Endodermal cell (in vitro differentiated cells): ENCODE measurements around the gene NR1H3. TPM values are rescaled to one million over a fixed set of nuclear protein-coding genes. Genes with fewer than 3 reads are reported as not detected.

Source experiments
- DNase-seq: peaks from one replicate; pipeline ENCODE4 v3.0.0-alpha.2; 2017
- H3K27ac ChIP-seq: 2 replicates; pipeline ENCODE4 v1.5.1; 2013; ENCODE audit warnings: mild to moderate bottlenecking, low read depth, low read length, moderate library complexity
- H3K27me3 ChIP-seq: 2 replicates; pipeline ENCODE4 v1.6.1; 2013; ENCODE audit warnings: mild to moderate bottlenecking, low read length, moderate library complexity; ENCODE audit not compliant: insufficient read depth, control insufficient read depth, poor library complexity, severe bottlenecking
- H3K36me3 ChIP-seq: 2 replicates; pipeline ENCODE4 v1.7.0; 2013; ENCODE audit warnings: mild to moderate bottlenecking, low read length, moderate library complexity; ENCODE audit not compliant: control insufficient read depth, insufficient read depth
- H3K4me1 ChIP-seq: one replicate; pipeline ENCODE4 v1.7.0; 2013; ENCODE audit warnings: low read length; ENCODE audit not compliant: control insufficient read depth, insufficient read depth
- H3K4me3 ChIP-seq: 2 replicates; pipeline ENCODE4 v1.5.1; 2013; ENCODE audit warnings: mild to moderate bottlenecking, low read length, moderate library complexity
- H3K9ac ChIP-seq: 2 replicates; pipeline ENCODE4 v1.6.1; 2013; ENCODE audit warnings: mild to moderate bottlenecking, low read length, moderate library complexity; ENCODE audit not compliant: poor library complexity, severe bottlenecking; ENCODE audit errors: extremely low read depth
- H3K9me3 ChIP-seq: 2 replicates; pipeline ENCODE4 v1.6.1; 2013; ENCODE audit warnings: mild to moderate bottlenecking, low read length, moderate library complexity; ENCODE audit not compliant: control insufficient read depth
- H3K27ac Mint-ChIP-seq: 2 replicates; pipeline ENCODE4 v1.8.0; 2020; ENCODE audit warnings: mixed read lengths
- H3K27me3 Mint-ChIP-seq: 2 replicates; pipeline ENCODE4 v1.8.0; 2021; ENCODE audit warnings: mild to moderate bottlenecking, mixed read lengths; ENCODE audit not compliant: insufficient read depth
- H3K36me3 Mint-ChIP-seq: 2 replicates; pipeline ENCODE4 v1.8.0; 2020; ENCODE audit warnings: low read depth, mixed read lengths
- H3K4me1 Mint-ChIP-seq: 2 replicates; pipeline ENCODE4 v1.8.0; 2020; ENCODE audit warnings: mixed read lengths
- H3K4me3 Mint-ChIP-seq: 2 replicates; pipeline ENCODE4 v1.8.0; 2020; ENCODE audit warnings: mild to moderate bottlenecking, moderate library complexity, mixed read lengths
- H3K9me3 Mint-ChIP-seq: 2 replicates; pipeline ENCODE4 v1.8.0; 2020; ENCODE audit warnings: mild to moderate bottlenecking, mixed read lengths
- CTCF ChIP-seq: fragments of 200-600 bp; sonication (generic); conservative IDR thresholded peaks from 2 replicates; pipeline ENCODE4 v1.5.0; 2021; ENCODE audit warnings: antibody characterized with exemption, mild to moderate bottlenecking
- WGBS, 2 experiments: methylation state at CpG; one replicate each; pipeline versions ENCODE4 v1.1.5 to v1.1.7; 2013; ENCODE audit warnings: missing lambda C conversion rate in 2 of 2, mixed read lengths in 1 of 2; ENCODE audit not compliant: insufficient coverage in 1 of 2, insufficient read length in 1 of 2; 5-methylcytosine and 5-hydroxymethylcytosine counted together
- total RNA-seq, 2 donors: library from RNA; stranded (reverse); fragmentation: NEBNext Ultra II Directional in 1 of 2; extraction: Animal tissue kit (Norgen Biotek cat#: 25700) in 1 of 2; gene quantifications; 2 replicates in 1 of 2; 3 replicates in 1 of 2; pipeline ENCODE4 v1.2.1, GENCODE V29; 2021

The NR1H3 gene
- total RNA-seq, 2 donors from 2014 or later = 29.4 to 34.6 TPM

- DNase-seq = no peak
- Mint-ChIP-seq H3K9me3 (no peaks in the 10 kb centered on the region), H3K36me3 (peaks cover 63% of the 10 kb centered on the region), H3K27ac (no peak overlapping the region), H3K27me3 (no peaks in the 10 kb centered on the region), H3K4me3 (no peak overlapping the region), H3K4me1 (peaks cover 5% of the 10 kb centered on the region)
- WGBS, 2 experiments = 96 to 97% methylated on average over 6 to 7 of the region's 7 CpGs
- Histone ChIP-seq H3K4me1 (peaks cover 3% of the 10 kb centered on the region), H3K27ac (no peak overlapping the region), H3K4me3 (no peak overlapping the region), H3K27me3 (no peaks in the 10 kb centered on the region), H3K9me3 (no peaks in the 10 kb centered on the region), H3K36me3 (peaks cover 65% of the 10 kb centered on the region), H3K9ac (no peak overlapping the region)
- TF ChIP-seq CTCF = no peak
These were observed 24.7 kb downstream of the NR1H3 start for GRCh38 chr11:47282462-47282861.

DNA sequence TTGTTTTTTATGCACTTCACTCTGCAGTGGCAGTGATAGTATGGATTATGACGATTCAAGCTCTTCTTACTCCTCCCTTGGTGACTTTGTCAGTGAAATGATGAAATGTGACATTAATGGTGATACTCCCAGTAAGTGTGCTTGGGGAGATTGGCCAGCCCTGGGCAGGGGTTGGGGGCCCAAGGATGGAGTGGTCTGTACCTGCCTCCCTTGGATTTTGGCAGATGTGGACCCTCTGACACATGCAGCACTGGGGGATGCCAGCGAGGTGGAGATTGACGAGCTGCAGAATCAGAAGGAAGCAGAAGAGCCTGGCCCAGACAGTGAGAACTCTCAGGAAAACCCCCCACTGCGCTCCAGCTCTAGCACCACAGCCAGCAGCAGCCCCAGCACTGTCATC lies 26.4 kb downstream of the NR1H3 start:
- WGBS, 2 experiments = 93 to 100% methylated on average over 2 to 4 of the region's 4 CpGs
- Mint-ChIP-seq H3K4me3 (no peak overlapping the region), H3K36me3 (peaks cover 66% of the 10 kb centered on the region), H3K4me1 (no peaks in the 10 kb centered on the region), H3K9me3 (no peaks in the 10 kb centered on the region), H3K27me3 (no peaks in the 10 kb centered on the region), H3K27ac (no peak overlapping the region)
- peaks cover 3% of the 10 kb centered on the region for H3K4me1 ChIP-seq
- no peak for DNase-seq
- H3K9me3 ChIP-seq = no peaks in the 10 kb centered on the region
- H3K9ac ChIP-seq = no peak overlapping the region
- no peak for TF ChIP-seq CTCF
- no peak overlapping the region for H3K27ac ChIP-seq
- peaks cover 62% of the 10 kb centered on the region for H3K36me3 ChIP-seq
- no peak overlapping the region for H3K4me3 ChIP-seq
- no peaks in the 10 kb centered on the region for H3K27me3 ChIP-seq

- no peak overlapping the region for H3K4me3 ChIP-seq
- H3K4me1 ChIP-seq = peaks cover 3% of the 10 kb centered on the region
- Mint-ChIP-seq H3K4me3 (no peak overlapping the region), H3K27me3 (no peaks in the 10 kb centered on the region), H3K27ac (no peak overlapping the region), H3K9me3 (no peaks in the 10 kb centered on the region), H3K36me3 (peaks cover 71% of the 10 kb centered on the region), H3K4me1 (no peaks in the 10 kb centered on the region)
- 93 to 97% methylated on average over 11 to 13 of the region's 13 CpGs for WGBS, 2 experiments
- TF ChIP-seq CTCF = no peak
- DNase-seq = no peak
- H3K27me3 ChIP-seq = no peaks in the 10 kb centered on the region
- H3K27ac ChIP-seq = no peak overlapping the region
- peaks cover 58% of the 10 kb centered on the region for H3K36me3 ChIP-seq
- H3K9me3 ChIP-seq = no peaks in the 10 kb centered on the region
- no peak overlapping the region for H3K9ac ChIP-seq
These were observed 28.4 kb downstream of the NR1H3 start for GRCh38 chr11:47285969-47286770.
